Endothelial cell of umbilical vein (primary cell): ENCODE measurements around the gene GPATCH11. TPM values are rescaled to one million over a fixed set of nuclear protein-coding genes. Genes with fewer than 3 reads are reported as not detected.

Experiments
- BruUV-seq: library from RNA; stranded (reverse); fragments of 400-500 nt; replicated peaks from 2 replicates; lab custom pipeline; 2021; lab: Mats Ljungman, UMichigan
- CTCF ChIA-PET: fragments of 300-600, 350-600 bp; sonication (Branson Sonifier 250); formaldehyde crosslinking; loops from one replicate; lab custom pipeline; 2021; ENCODE audit warnings: antibody characterized with exemption, inconsistent platforms; lab: Charles Lee
- POLR2A ChIA-PET: fragments of 300-600, 350-600 bp; sonication (Branson Sonifier 250); formaldehyde crosslinking; loops from one replicate; lab custom pipeline; 2021; ENCODE audit warnings: antibody characterized with exemption, inconsistent platforms; lab: Charles Lee
- DNase-seq: peaks from one replicate; pipeline ENCODE4 v3.0.0-alpha.2; 2011; ENCODE audit warnings: low read depth, low spot score
- FAIRE-seq: peaks from 2 replicates; lab custom pipeline; 2011; peaks lifted over from hg19 to GRCh38; lab: Jason Lieb, UNC
- H2AFZ ChIP-seq: 2 replicates; pipeline ENCODE4 v1.6.0; 2012; ENCODE audit warnings: low read depth, low read length, control low read depth, inconsistent platforms
- H3K27ac ChIP-seq: 2 replicates; pipeline ENCODE4 v1.5.1; 2011; ENCODE audit warnings: low read depth, mild to moderate bottlenecking, control low read depth, low read length, moderate library complexity; ENCODE audit not compliant: insufficient read depth
- H3K27me3 ChIP-seq, 2 experiments: 2 replicates each; pipeline versions ENCODE4 v1.6.0 to v1.6.1; 2011; ENCODE audit warnings: low read length in 2 of 2, mixed read lengths in 1 of 2; ENCODE audit not compliant: control insufficient read depth in 2 of 2, insufficient read depth in 2 of 2
- H3K36me3 ChIP-seq, 2 experiments: 2 replicates in 1 of 2; 3 replicates in 1 of 2; pipeline ENCODE4 v1.5.1; 2011; ENCODE audit warnings: low read length in 2 of 2, mild to moderate bottlenecking in 1 of 2, moderate library complexity in 1 of 2; ENCODE audit not compliant: control insufficient read depth in 2 of 2, insufficient read depth in 2 of 2; ENCODE audit errors: extremely low read depth in 1 of 2
- H3K4me1 ChIP-seq: 3 replicates; pipeline ENCODE4 v1.5.1; 2011; ENCODE audit warnings: mild to moderate bottlenecking, low read length; ENCODE audit not compliant: control insufficient read depth, insufficient read depth; ENCODE audit errors: extremely low read depth
- H3K4me2 ChIP-seq: 2 replicates; pipeline ENCODE4 v1.6.1; 2011; ENCODE audit warnings: low read length, control low read depth, mixed read lengths; ENCODE audit not compliant: insufficient read depth
- H3K4me3 ChIP-seq, 3 experiments: fragments of 200-600 bp in 1 of 3; sonication (generic), shearing (Covaris generic) in 1 of 3; replicated peaks in 1 of 3; 2 replicates each; pipeline ENCODE4 v1.5.1; 2011 to 2016; ENCODE audit warnings: control low read depth in 3 of 3, low read length in 3 of 3, mild to moderate bottlenecking in 2 of 3, inconsistent platforms in 1 of 3, low read depth in 1 of 3, moderate library complexity in 1 of 3; ENCODE audit not compliant: insufficient read depth in 1 of 3
- H3K79me2 ChIP-seq: 2 replicates; pipeline ENCODE4 v1.6.0; 2012; ENCODE audit warnings: low read length, inconsistent platforms; ENCODE audit not compliant: control insufficient read depth, insufficient read depth
- H3K9ac ChIP-seq: replicated peaks from 2 replicates; pipeline ENCODE3; 2011; ENCODE audit warnings: low read length, control low read depth; ENCODE audit not compliant: insufficient read depth; ENCODE audit errors: extremely low read depth
- H3K9me1 ChIP-seq: replicated peaks from 3 replicates; pipeline ENCODE4 v1.6.0; 2011; ENCODE audit warnings: mild to moderate bottlenecking, low read length; ENCODE audit not compliant: control insufficient read depth, insufficient read depth; ENCODE audit errors: extremely low read depth
- H3K9me3 ChIP-seq: replicated peaks from 2 replicates; pipeline ENCODE4 v1.5.1; 2012; ENCODE audit warnings: low read length, inconsistent platforms; ENCODE audit not compliant: control insufficient read depth, insufficient read depth
- H4K20me1 ChIP-seq: replicated peaks from 2 replicates; pipeline ENCODE3; 2011; ENCODE audit warnings: mild to moderate bottlenecking, low read length; ENCODE audit not compliant: control insufficient read depth, insufficient read depth; ENCODE audit errors: extremely low read depth
- EZH2 ChIP-seq: IDR thresholded peaks from 2 replicates; pipeline ENCODE4 v1.6.1; 2012; ENCODE audit warnings: borderline replicate concordance, low read depth, mild to moderate bottlenecking, moderate library complexity, low read length, inconsistent platforms; ENCODE audit not compliant: severe bottlenecking
- FOS ChIP-seq: IDR thresholded peaks from 2 replicates; pipeline ENCODE4 v1.6.1; 2011; ENCODE audit warnings: mild to moderate bottlenecking, low read length, moderate library complexity, borderline replicate concordance; ENCODE audit not compliant: insufficient read depth
- GATA2 ChIP-seq: IDR thresholded peaks from 2 replicates; pipeline ENCODE4 v1.7.0; 2011; ENCODE audit warnings: low read depth, mild to moderate bottlenecking, moderate library complexity, mixed read lengths, low read length; ENCODE audit not compliant: insufficient read length, insufficient read depth
- JUN ChIP-seq: IDR thresholded peaks from 2 replicates; pipeline ENCODE4 v1.6.1; 2011; ENCODE audit warnings: borderline replicate concordance, low read depth; ENCODE audit not compliant: insufficient read length, insufficient read depth
- MYC ChIP-seq: IDR thresholded peaks from one replicate; pipeline ENCODE4 v1.6.1; 2011; ENCODE audit warnings: mild to moderate bottlenecking, low read depth, low read length
- POLR2A ChIP-seq: IDR thresholded peaks from 2 replicates; pipeline ENCODE4 v1.6.1; 2012; ENCODE audit warnings: low read depth, mild to moderate bottlenecking, control low read depth, low read length
- POLR2AphosphoS5 ChIP-seq: IDR thresholded peaks from 2 replicates; pipeline ENCODE4 v1.6.1; 2012; ENCODE audit warnings: low read depth, mild to moderate bottlenecking, control low read depth, low read length, moderate library complexity; ENCODE audit not compliant: insufficient read depth
- dilution Hi-C: fragments of 300-500 bp; cut with MboI; formaldehyde crosslinking; loops from one replicate; pipeline ENCODE4 v1.15.0; 2019; ENCODE audit warnings: low sequenced_read_pairs; ENCODE audit not compliant: extremely low pct_ligation_motif_present
- intact Hi-C: fragments of 100-400 bp; cut with micrococcal nuclease; formaldehyde crosslinking; loops from one replicate; pipeline ENCODE4 v1.10.0; 2022
- polyA plus RNA-seq, 4 experiments: library from polyadenylated mRNA; depleted of rRNA in 3 of 4; stranded (reverse) in 3 of 4; unstranded in 1 of 4; fragments of >200 nt; gene quantifications; 2 replicates each; pipeline versions ENCODE4 v1.2.1 to v1.2.3, GENCODE V29; 2011 to 2012; ENCODE audit warnings: missing spikeins in 1 of 4
- total RNA-seq: library from RNA; stranded (reverse); gene quantifications from 2 replicates; pipeline ENCODE4 v1.2.3, GENCODE V29; 2021
- TF ChIP-seq, protein P1 (sequence below): IDR thresholded peaks from 2 replicates; pipeline ENCODE4 v1.6.1; 2011; ENCODE audit not compliant: insufficient read depth, insufficient read length
- TF ChIP-seq, protein P2 (sequence below), 2 donors: IDR thresholded peaks; 1 replicate in 1 of 2; 2 replicates in 1 of 2; pipeline ENCODE4 v1.5.1; 2011; ENCODE audit warnings: low read length in 2 of 2, mild to moderate bottlenecking in 2 of 2, moderate library complexity in 2 of 2, control low read depth in 1 of 2, inconsistent platforms in 1 of 2, low read depth in 1 of 2; ENCODE audit not compliant: insufficient read depth in 1 of 2; ENCODE audit errors: extremely low read depth in 1 of 2

GPATCH11 gene
- total and polyA plus RNA-seq, 2 donors (not counting 3 experiments of a cell fraction or from before 2014, with no cell fraction given): 2.1 to 10.2 TPM

DNA sequence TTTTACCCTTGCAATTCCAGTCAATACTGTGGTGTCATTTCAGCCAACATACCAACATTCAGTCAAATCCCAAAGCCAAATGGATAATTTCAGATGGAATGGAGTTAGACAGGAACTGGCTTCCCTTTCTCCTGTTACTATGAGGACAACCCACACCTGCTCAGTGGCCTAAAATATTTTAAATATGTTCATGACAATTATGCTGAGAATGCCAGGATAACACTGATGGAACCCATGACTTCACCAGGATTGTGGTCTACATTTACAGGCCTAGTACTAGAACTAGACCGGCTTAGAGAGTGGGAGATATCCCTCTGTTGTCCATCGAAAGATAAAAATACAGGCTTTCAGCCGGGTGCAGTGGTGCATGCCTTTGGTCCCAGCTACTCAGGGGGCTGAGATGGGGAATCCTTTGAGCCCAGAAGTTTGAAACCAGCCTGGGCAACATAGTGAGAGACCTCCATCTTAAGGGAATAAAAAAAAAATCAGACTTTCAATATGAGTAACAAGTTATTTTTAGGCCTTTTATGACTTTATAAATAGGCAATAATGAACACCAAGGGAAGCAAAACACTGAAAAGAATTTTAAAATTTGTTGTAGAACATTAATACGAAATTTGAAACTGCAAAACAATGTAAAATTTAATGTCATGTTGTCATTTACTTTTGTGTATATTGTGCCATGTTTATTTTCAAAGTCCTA is 14.2 kb downstream of the GPATCH11 start:
- no peak overlapping the region for H2AFZ ChIP-seq
- no peak for DNase-seq
- H3K9ac ChIP-seq: no peak overlapping the region
- H3K27ac ChIP-seq: no peak overlapping the region
- H3K9me1 ChIP-seq: no peaks in the 10 kb centered on the region
- peak; percentile 8 for FAIRE-seq
- no peak overlapping the region for H3K4me2 ChIP-seq
- ChIA-PET POLR2A (no interaction called here), CTCF (interaction anchor here (1.6 kb wide), 1 partner anchor 17 kb away, joined by 4 read pairs; no protein-coding TSS in a partner anchor)
- H4K20me1 ChIP-seq: no peaks in the 10 kb centered on the region
- H3K27me3 ChIP-seq: no peaks in the 10 kb centered on the region
- H3K79me2 ChIP-seq: no peaks in the 10 kb centered on the region
- H3K4me3 ChIP-seq: no peak overlapping the region
- H3K36me3 ChIP-seq: peaks cover 6% of the 10 kb centered on the region in 2 experiments
- H3K4me1 ChIP-seq: peaks cover 4% of the 10 kb centered on the region
- dilution Hi-C loops (no loop called here), intact Hi-C loops (no loop called here)
- no peak for TF ChIP-seq JUN
- no peak for TF ChIP-seq POLR2AphosphoS5
- TF ChIP-seq EZH2: no peak
- TF ChIP-seq GATA2: no peak
- TF ChIP-seq, protein P1, sequence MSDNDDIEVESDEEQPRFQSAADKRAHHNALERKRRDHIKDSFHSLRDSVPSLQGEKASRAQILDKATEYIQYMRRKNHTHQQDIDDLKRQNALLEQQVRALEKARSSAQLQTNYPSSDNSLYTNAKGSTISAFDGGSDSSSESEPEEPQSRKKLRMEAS: no peak
- no TSS peak for BruUV-seq
- H3K9me3 ChIP-seq: no peaks in the 10 kb centered on the region

DNA sequence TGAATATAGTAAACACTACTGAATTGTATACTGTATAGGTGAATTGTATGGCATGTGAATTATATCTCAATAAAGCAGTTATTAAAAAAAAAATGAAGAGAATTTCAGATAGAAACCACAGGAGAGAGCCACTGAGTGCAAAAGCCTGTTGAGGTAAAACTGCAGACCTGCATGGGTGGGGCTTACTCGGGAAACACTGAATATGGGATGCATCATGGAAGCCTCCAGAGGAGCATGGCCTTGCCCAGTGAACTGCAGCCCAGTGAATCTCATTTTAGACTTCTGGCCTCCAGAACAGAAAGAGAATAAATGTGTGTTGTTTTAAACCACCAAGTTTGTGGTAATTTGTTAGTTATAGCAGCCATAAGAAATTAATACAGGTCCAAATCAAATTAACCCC is 15.7 kb downstream of the GPATCH11 start:
- Histone ChIP-seq H3K27ac (no peak overlapping the region), H2AFZ (no peak overlapping the region), H3K4me1 (peaks cover 15% of the 10 kb centered on the region), H3K27me3 (no peaks in the 10 kb centered on the region), H3K4me2 (no peak overlapping the region), H3K9ac (no peak overlapping the region), H3K79me2 (no peaks in the 10 kb centered on the region), H3K9me3 (no peaks in the 10 kb centered on the region), H3K36me3 (peaks cover 2 to 3% of the 10 kb centered on the region in 2 experiments), H3K9me1 (no peaks in the 10 kb centered on the region), H4K20me1 (no peaks in the 10 kb centered on the region), H3K4me3 (no peak overlapping the region)
- dilution Hi-C loops (no loop called here), intact Hi-C loops (no loop called here)
- DNase-seq (no peak), FAIRE-seq (no peak)
- no TSS peak for BruUV-seq
- TF ChIP-seq, protein P1: no peak
- no peak for TF ChIP-seq POLR2A
- no peak for TF ChIP-seq MYC
- TF ChIP-seq FOS: no peak
- TF ChIP-seq POLR2AphosphoS5: no peak
- no peak for TF ChIP-seq EZH2
- no peak for TF ChIP-seq GATA2
- no peak for TF ChIP-seq JUN
- TF ChIP-seq, protein P2, sequence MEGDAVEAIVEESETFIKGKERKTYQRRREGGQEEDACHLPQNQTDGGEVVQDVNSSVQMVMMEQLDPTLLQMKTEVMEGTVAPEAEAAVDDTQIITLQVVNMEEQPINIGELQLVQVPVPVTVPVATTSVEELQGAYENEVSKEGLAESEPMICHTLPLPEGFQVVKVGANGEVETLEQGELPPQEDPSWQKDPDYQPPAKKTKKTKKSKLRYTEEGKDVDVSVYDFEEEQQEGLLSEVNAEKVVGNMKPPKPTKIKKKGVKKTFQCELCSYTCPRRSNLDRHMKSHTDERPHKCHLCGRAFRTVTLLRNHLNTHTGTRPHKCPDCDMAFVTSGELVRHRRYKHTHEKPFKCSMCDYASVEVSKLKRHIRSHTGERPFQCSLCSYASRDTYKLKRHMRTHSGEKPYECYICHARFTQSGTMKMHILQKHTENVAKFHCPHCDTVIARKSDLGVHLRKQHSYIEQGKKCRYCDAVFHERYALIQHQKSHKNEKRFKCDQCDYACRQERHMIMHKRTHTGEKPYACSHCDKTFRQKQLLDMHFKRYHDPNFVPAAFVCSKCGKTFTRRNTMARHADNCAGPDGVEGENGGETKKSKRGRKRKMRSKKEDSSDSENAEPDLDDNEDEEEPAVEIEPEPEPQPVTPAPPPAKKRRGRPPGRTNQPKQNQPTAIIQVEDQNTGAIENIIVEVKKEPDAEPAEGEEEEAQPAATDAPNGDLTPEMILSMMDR (IDR thresholded peaks at IDR 0.05; ENCODE audit: extremely low read depth in 1 of 2, insufficient read depth in 1 of 2, low read depth in 1 of 2, low read length in 2 of 2): no peak
- POLR2A ChIA-PET: no interaction called here
- CTCF ChIA-PET: no interaction called here
